Neural progenitor cell (in vitro differentiated cells): ENCODE measurements around the gene AP2A2. TPM values are rescaled to one million over a fixed set of nuclear protein-coding genes. Genes with fewer than 3 reads are reported as not detected.

ENCODE experiments used
- DNase-seq: peaks from one replicate; pipeline ENCODE4 v3.0.0-alpha.2; 2016; ENCODE audit warnings: low spot score
- H2AFZ ChIP-seq: fragments of 200-600 bp; sonication (generic); replicated peaks from 2 replicates; pipeline ENCODE4 v1.6.1; 2016; ENCODE audit warnings: antibody characterized with exemption
- H3F3A ChIP-seq: fragments of 200-600 bp; sonication (generic); 2 replicates; pipeline ENCODE4 v1.6.1; 2016; ENCODE audit warnings: antibody characterized with exemption, low read depth
- H3K27ac ChIP-seq: fragments of 200-600 bp; sonication (generic); 2 replicates; pipeline ENCODE4 v1.5.1; 2016; ENCODE audit warnings: mild to moderate bottlenecking
- H3K27me3 ChIP-seq: fragments of 200-600 bp; sonication (generic); 2 replicates; pipeline ENCODE4 v1.6.1; 2016; ENCODE audit warnings: mild to moderate bottlenecking, moderate library complexity
- H3K36me3 ChIP-seq: fragments of 200-600 bp; sonication (generic); 2 replicates; pipeline ENCODE4 v1.5.1; 2016
- H3K4me1 ChIP-seq: fragments of 200-600 bp; sonication (generic); 2 replicates; pipeline ENCODE4 v1.6.1; 2016; ENCODE audit warnings: mixed run types
- H3K4me2 ChIP-seq: fragments of 200-600 bp; sonication (generic); 2 replicates; pipeline ENCODE4 v1.6.1; 2016
- H3K4me3 ChIP-seq: fragments of 200-600 bp; sonication (generic); 2 replicates; pipeline ENCODE4 v1.5.1; 2016
- H3K79me2 ChIP-seq: fragments of 200-600 bp; sonication (generic); 2 replicates; pipeline ENCODE4 v1.6.1; 2016; ENCODE audit warnings: low read depth
- H3K9ac ChIP-seq: fragments of 200-600 bp; sonication (generic); 2 replicates; pipeline ENCODE4 v1.6.1; 2016
- H3K9me3 ChIP-seq: fragments of 200-600 bp; sonication (generic); 2 replicates; pipeline ENCODE4 v1.5.1; 2016; ENCODE audit warnings: low read depth
- H4K20me1 ChIP-seq: fragments of 200-600 bp; sonication (generic); 2 replicates; pipeline ENCODE4 v1.6.1; 2016; ENCODE audit warnings: low read depth
- H3K27ac Mint-ChIP-seq: 3 replicates; pipeline ENCODE4 v1.8.0; 2021; ENCODE audit warnings: mixed read lengths
- H3K27me3 Mint-ChIP-seq: 2 replicates; pipeline ENCODE4 v1.8.0; 2022; ENCODE audit warnings: low read depth, mild to moderate bottlenecking, inconsistent platforms, moderate library complexity, mixed read lengths; ENCODE audit not compliant: insufficient read depth
- H3K36me3 Mint-ChIP-seq: 3 replicates; pipeline ENCODE4 v1.8.0; 2021; ENCODE audit warnings: mixed read lengths
- H3K4me1 Mint-ChIP-seq: 3 replicates; pipeline ENCODE4 v1.8.0; 2021; ENCODE audit warnings: mixed read lengths
- H3K4me3 Mint-ChIP-seq: 3 replicates; pipeline ENCODE4 v1.8.0; 2021; ENCODE audit warnings: mild to moderate bottlenecking, moderate library complexity, mixed read lengths
- H3K9me3 Mint-ChIP-seq: 3 replicates; pipeline ENCODE4 v1.8.0; 2020; ENCODE audit warnings: mixed read lengths
- CTCF ChIP-seq: fragments of 200-600 bp; sonication (generic); IDR thresholded peaks from 2 replicates; pipeline ENCODE4 v1.5.1; 2017; ENCODE audit warnings: antibody characterized with exemption, mild to moderate bottlenecking
- EZH2 ChIP-seq: fragments of 200-600 bp; sonication (generic); IDR thresholded peaks from 2 replicates; pipeline ENCODE4 v1.6.1; 2017; ENCODE audit warnings: antibody characterized with exemption, mild to moderate bottlenecking, moderate library complexity
- EZH2phosphoT487 ChIP-seq: fragments of 200-600 bp; sonication (generic); IDR thresholded peaks from 2 replicates; pipeline ENCODE4 v1.6.1; 2017; ENCODE audit warnings: antibody characterized with exemption
- total RNA-seq: library from RNA; depleted of rRNA; stranded (reverse); fragments of >200 nt; gene quantifications from 2 replicates; pipeline ENCODE4 v1.2.3, GENCODE V29; 2015; ENCODE audit warnings: low replicate concordance

Gene AP2A2
- total RNA-seq, 1 donor from 2014 or later: 67.5 TPM

DNA sequence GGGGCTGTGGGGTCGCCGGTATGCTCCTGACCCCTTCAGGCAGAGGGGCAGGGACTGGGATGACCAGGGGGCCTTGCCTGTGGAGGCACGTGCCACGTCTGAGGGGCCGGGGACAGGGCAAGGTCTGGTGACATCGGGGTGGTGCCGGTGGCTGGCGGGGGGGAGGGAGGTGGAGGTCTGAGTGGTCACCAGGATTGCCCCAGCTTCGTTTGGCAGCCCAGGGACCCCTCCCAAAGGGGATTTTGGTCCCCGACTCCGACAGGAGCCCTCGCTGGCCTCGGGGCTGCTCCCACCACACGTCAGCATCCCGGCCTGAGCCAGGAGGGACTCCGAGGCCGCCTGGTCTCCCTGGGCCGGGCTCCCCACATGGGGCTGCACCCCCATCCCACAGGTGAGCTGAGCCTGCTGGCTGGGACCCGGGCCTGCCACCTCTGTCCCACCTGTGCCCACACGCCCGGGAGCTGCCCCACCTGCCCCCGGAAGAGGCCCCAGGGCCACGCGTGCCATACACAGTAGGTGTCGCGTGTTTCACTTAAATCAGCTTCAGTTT, 111.9 kb downstream of the AP2A2 start:
- no peaks in the 10 kb centered on the region for H3K27me3 ChIP-seq
- H3K9ac ChIP-seq: no peak overlapping the region
- no peaks in the 10 kb centered on the region for H3K27me3 Mint-ChIP-seq
- no peak overlapping the region for H3K27ac Mint-ChIP-seq
- H3K9me3 Mint-ChIP-seq: no peaks in the 10 kb centered on the region
- H3K79me2 ChIP-seq: no peaks in the 10 kb centered on the region
- H3K9me3 ChIP-seq: no peaks in the 10 kb centered on the region
- H2AFZ ChIP-seq: no peak overlapping the region
- H4K20me1 ChIP-seq: no peaks in the 10 kb centered on the region
- no peaks in the 10 kb centered on the region for H3K36me3 ChIP-seq
- H3K4me3 ChIP-seq: no peak overlapping the region
- no peak overlapping the region for H3K4me3 Mint-ChIP-seq
- no peak overlapping the region for H3K27ac ChIP-seq
- H3K4me2 ChIP-seq: no peak overlapping the region
- H3F3A ChIP-seq: no peaks in the 10 kb centered on the region
- peaks cover 12% of the 10 kb centered on the region for H3K4me1 ChIP-seq
- H3K4me1 Mint-ChIP-seq: no peaks in the 10 kb centered on the region
- H3K36me3 Mint-ChIP-seq: no peaks in the 10 kb centered on the region
- no peak for TF ChIP-seq CTCF
- TF ChIP-seq EZH2: no peak
- no peak for TF ChIP-seq EZH2phosphoT487
- DNase-seq: no peak

- Mint-ChIP-seq H3K36me3 (no peaks in the 10 kb centered on the region), H3K27me3 (no peaks in the 10 kb centered on the region), H3K4me1 (no peaks in the 10 kb centered on the region), H3K9me3 (no peaks in the 10 kb centered on the region), H3K4me3 (no peak overlapping the region), H3K27ac (no peak overlapping the region)
- no peak overlapping the region for H3K4me3 ChIP-seq
- H4K20me1 ChIP-seq: no peaks in the 10 kb centered on the region
- H3K9me3 ChIP-seq: no peaks in the 10 kb centered on the region
- no peak for DNase-seq
- peaks cover 12% of the 10 kb centered on the region for H3K4me1 ChIP-seq
- H3K9ac ChIP-seq: no peak overlapping the region
- H3F3A ChIP-seq: no peaks in the 10 kb centered on the region
- H2AFZ ChIP-seq: no peak overlapping the region
- no peak overlapping the region for H3K4me2 ChIP-seq
- no peaks in the 10 kb centered on the region for H3K27me3 ChIP-seq
- H3K27ac ChIP-seq: no peak overlapping the region
- TF ChIP-seq CTCF (no peak), EZH2phosphoT487 (no peak), EZH2 (no peak)
- H3K36me3 ChIP-seq: no peaks in the 10 kb centered on the region
- H3K79me2 ChIP-seq: no peaks in the 10 kb centered on the region
Observed at GRCh38 chr11:1038361-1038760, 112.7 kb downstream of the AP2A2 start.

GRCh38 chr11:1038921-1039320, 113.3 kb downstream of the AP2A2 start:
- Histone ChIP-seq H3K36me3 (no peaks in the 10 kb centered on the region), H3K27ac (no peak overlapping the region), H2AFZ (no peak overlapping the region), H3K79me2 (no peaks in the 10 kb centered on the region), H4K20me1 (no peaks in the 10 kb centered on the region), H3F3A (no peaks in the 10 kb centered on the region), H3K4me3 (no peak overlapping the region), H3K9me3 (no peaks in the 10 kb centered on the region), H3K9ac (no peak overlapping the region), H3K4me1 (peaks cover 12% of the 10 kb centered on the region), H3K27me3 (no peaks in the 10 kb centered on the region), H3K4me2 (no peak overlapping the region)
- peak overlapping the region; percentile 19 for H3K4me3 Mint-ChIP-seq
- no peaks in the 10 kb centered on the region for H3K27me3 Mint-ChIP-seq
- no peak for DNase-seq
- H3K27ac Mint-ChIP-seq: no peak overlapping the region
- no peaks in the 10 kb centered on the region for H3K36me3 Mint-ChIP-seq
- TF ChIP-seq EZH2 (no peak), CTCF (no peak), EZH2phosphoT487 (no peak)
- H3K9me3 Mint-ChIP-seq: no peaks in the 10 kb centered on the region
- no peaks in the 10 kb centered on the region for H3K4me1 Mint-ChIP-seq
